ENCODE results near the gene MRFAP1. TPM values are rescaled to one million over a fixed set of nuclear protein-coding genes. Genes with fewer than 3 reads are reported as not detected.
A peak's percentile ranks its signal among the peaks of the same experiment; 100 is the strongest.

The MRFAP1 gene
- polyA plus RNA-seq, 3 donors, result 72.1 to 180 (median 171) TPM

DNA sequence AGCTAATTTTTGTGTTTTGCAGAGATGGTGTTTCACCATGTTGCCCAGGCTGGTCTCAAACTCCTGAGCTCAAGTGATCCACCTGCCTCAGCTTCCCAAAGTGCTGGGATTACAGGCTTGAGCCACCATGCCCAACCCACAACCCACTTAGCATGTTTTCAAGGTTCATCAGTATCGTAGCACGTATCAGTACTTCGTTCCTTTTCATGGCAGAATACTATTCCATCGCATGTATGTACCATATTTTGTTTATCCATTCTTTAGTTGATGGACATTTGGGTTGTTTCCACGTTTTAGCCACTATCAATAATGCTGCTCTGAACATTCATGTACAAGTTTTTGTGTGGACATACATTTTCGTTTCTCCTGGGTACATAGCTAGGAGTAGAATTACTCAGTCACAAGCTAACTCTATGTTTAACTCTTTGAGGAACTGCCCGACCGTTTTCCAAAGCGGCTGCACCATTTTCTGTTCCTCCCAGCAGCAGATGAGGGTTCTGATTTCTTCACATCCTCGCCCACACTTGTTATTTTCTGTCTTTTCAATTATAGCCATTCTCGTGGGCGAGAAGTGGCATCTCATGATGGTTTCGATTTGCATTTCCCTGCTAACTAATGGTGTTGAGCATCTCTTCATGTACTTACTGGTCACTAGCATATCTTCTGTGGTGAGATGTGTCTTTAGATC, 33.0 kb upstream of the MRFAP1 start:
- Mint-ChIP-seq H3K4me3 (no peak overlapping the region), H3K36me3 (peaks cover 94 to 99% of the 10 kb centered on the region in 2 donors), H3K27ac (peak overlapping the region in 2 of 7 donors; percentile 53 to 59), H3K4me1 (no peaks in the 10 kb centered on the region), H3K27me3 (ENCODE audit: low read depth in 3 of 3) (peaks cover 0 to 3% (median 1%) of the 10 kb centered on the region in 3 donors), H3K9me3 (peaks cover 12 to 33% (median 18%) of the 10 kb centered on the region in 7 donors)
- intact Hi-C loops (cut with micrococcal nuclease), result no loop called here
- H3K4me2 ChIP-seq (replicated peaks; ENCODE audit: extremely low read depth, low read length, poor library complexity, severe bottlenecking), result no peak overlapping the region
- TF ChIP-seq, protein P1, sequence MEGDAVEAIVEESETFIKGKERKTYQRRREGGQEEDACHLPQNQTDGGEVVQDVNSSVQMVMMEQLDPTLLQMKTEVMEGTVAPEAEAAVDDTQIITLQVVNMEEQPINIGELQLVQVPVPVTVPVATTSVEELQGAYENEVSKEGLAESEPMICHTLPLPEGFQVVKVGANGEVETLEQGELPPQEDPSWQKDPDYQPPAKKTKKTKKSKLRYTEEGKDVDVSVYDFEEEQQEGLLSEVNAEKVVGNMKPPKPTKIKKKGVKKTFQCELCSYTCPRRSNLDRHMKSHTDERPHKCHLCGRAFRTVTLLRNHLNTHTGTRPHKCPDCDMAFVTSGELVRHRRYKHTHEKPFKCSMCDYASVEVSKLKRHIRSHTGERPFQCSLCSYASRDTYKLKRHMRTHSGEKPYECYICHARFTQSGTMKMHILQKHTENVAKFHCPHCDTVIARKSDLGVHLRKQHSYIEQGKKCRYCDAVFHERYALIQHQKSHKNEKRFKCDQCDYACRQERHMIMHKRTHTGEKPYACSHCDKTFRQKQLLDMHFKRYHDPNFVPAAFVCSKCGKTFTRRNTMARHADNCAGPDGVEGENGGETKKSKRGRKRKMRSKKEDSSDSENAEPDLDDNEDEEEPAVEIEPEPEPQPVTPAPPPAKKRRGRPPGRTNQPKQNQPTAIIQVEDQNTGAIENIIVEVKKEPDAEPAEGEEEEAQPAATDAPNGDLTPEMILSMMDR (IDR thresholded peaks at IDR 0.05), result no peak
- no peak overlapping the region for H2AFZ ChIP-seq (ENCODE audit: insufficient read depth, low read depth, low read length, poor library complexity, severe bottlenecking)
- H4K20me1 ChIP-seq (ENCODE audit: insufficient read depth, low read length), result no peaks in the 10 kb centered on the region
- no peaks in the 10 kb centered on the region for H3K4me1 ChIP-seq (ENCODE audit: control insufficient read depth in 1 of 2, insufficient read depth in 2 of 2, low read length in 2 of 2)
- H3K4me3 ChIP-seq (replicated peaks in 1 of 3; ENCODE audit: low read depth in 2 of 3, low read length in 3 of 3), result no peak overlapping the region
- 88% methylated on average over 8 of the region's 13 CpGs for whole genome bisulfite sequencing (ENCODE audit: insufficient coverage)
- no peak overlapping the region for H3K9ac ChIP-seq (ENCODE audit: insufficient read depth, low read length, poor library complexity, severe bottlenecking)
- H3K27ac ChIP-seq (ENCODE audit: low read depth in 1 of 2, low read length in 2 of 2), result no peak overlapping the region
- no peaks in the 10 kb centered on the region for H3K27me3 ChIP-seq (ENCODE audit: control insufficient read depth in 2 of 2, insufficient read depth in 2 of 2, low read length in 2 of 2)
- H3K36me3 ChIP-seq (replicated peaks in 1 of 2; ENCODE audit: control insufficient read depth in 1 of 2, insufficient read depth in 2 of 2, low read length in 2 of 2), result peaks cover 96 to 100% of the 10 kb centered on the region in 2 donors
- no peak for DNase-seq
- H3K79me2 ChIP-seq (ENCODE audit: insufficient read depth, low read length), result no peaks in the 10 kb centered on the region
- peaks cover 17 to 25% of the 10 kb centered on the region in 2 donors for H3K9me3 ChIP-seq (replicated peaks in 1 of 2; ENCODE audit: control insufficient read depth in 1 of 2, insufficient read depth in 1 of 2, low read length in 2 of 2)

DNA sequence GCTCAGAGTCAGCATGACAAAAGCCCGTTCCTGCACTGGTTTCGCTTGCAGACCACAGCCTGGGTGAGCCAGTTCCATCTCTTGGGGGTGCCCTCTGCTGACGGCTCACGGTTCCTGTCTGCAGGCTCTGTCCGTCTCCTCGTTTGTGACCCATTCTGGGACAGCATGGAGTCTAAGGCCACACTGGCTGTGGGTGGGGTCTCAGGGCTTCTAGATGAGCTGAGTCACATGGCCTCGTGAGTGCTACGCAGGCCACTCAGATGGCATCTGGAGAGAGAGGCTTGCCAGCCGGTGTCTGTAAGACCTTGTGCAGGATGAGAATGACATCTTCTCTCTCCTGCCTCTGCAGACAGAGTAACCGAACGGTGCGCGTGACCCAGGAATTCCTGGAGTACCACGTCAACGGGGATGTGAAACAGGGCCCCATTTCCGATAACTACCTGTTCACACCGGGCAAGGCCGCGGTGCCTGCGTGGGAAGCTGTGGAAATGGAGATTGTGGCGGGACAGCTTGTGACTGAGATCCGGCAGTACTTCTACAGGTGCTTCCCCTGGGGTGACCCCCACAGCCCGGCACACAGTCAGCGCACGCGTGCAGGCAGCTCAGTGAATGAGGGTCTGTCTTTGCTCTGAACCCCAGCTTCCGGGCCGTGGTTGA, 31.6 kb upstream of the MRFAP1 start:
- Mint-ChIP-seq H3K4me1 (peaks cover 2% of the 10 kb centered on the region), H3K36me3 (peaks cover 91 to 96% of the 10 kb centered on the region in 2 donors), H3K27me3 (ENCODE audit: low read depth in 3 of 3) (peaks cover 0 to 3% (median 0%) of the 10 kb centered on the region in 3 donors), H3K27ac (peak overlapping the region in 1 of 7 donors; percentile 38), H3K4me3 (no peak overlapping the region), H3K9me3 (peaks cover 12 to 23% (median 18%) of the 10 kb centered on the region in 7 donors)
- Histone ChIP-seq H2AFZ (ENCODE audit: insufficient read depth, low read depth, low read length, poor library complexity, severe bottlenecking) (no peak overlapping the region), H3K4me3 (replicated peaks in 1 of 3; ENCODE audit: low read depth in 2 of 3, low read length in 3 of 3) (no peak overlapping the region), H3K27ac (ENCODE audit: low read depth in 1 of 2, low read length in 2 of 2) (no peak overlapping the region), H3K4me1 (ENCODE audit: control insufficient read depth in 1 of 2, insufficient read depth in 2 of 2, low read length in 2 of 2) (no peaks in the 10 kb centered on the region), H3K36me3 (replicated peaks in 1 of 2; ENCODE audit: control insufficient read depth in 1 of 2, insufficient read depth in 2 of 2, low read length in 2 of 2) (peaks cover 90 to 100% of the 10 kb centered on the region in 2 donors), H3K79me2 (ENCODE audit: insufficient read depth, low read length) (no peaks in the 10 kb centered on the region), H3K9me3 (replicated peaks in 1 of 2; ENCODE audit: control insufficient read depth in 1 of 2, insufficient read depth in 1 of 2, low read length in 2 of 2) (peaks cover 15% of the 10 kb centered on the region in 2 donors), H3K9ac (ENCODE audit: insufficient read depth, low read length, poor library complexity, severe bottlenecking) (no peak overlapping the region), H3K4me2 (replicated peaks; ENCODE audit: extremely low read depth, low read length, poor library complexity, severe bottlenecking) (no peak overlapping the region), H4K20me1 (ENCODE audit: insufficient read depth, low read length) (no peaks in the 10 kb centered on the region), H3K27me3 (ENCODE audit: control insufficient read depth in 2 of 2, insufficient read depth in 2 of 2, low read length in 2 of 2) (no peaks in the 10 kb centered on the region)
- WGBS (ENCODE audit: insufficient coverage), result 95% methylated on average over 26 of the region's 28 CpGs
- intact Hi-C loops (cut with micrococcal nuclease), result no loop called here
- TF ChIP-seq, protein P1 (IDR thresholded peaks at IDR 0.05), result no peak
- DNase-seq, result no peak

Measured in CD14-positive monocyte (primary cell).